Astrocyte (in vitro differentiated cells and primary cell): ENCODE measurements around the gene ABCB8.

Experiments
- CTCF ChIP-seq: IDR thresholded peaks from 2 replicates; pipeline ENCODE4 v1.5.1; 2011; ENCODE audit warnings: low read depth, mild to moderate bottlenecking, inconsistent platforms, low read length, moderate library complexity; ENCODE audit not compliant: insufficient read depth
- EZH2 ChIP-seq: IDR thresholded peaks from 2 replicates; pipeline ENCODE4 v1.6.1; 2012; ENCODE audit warnings: mild to moderate bottlenecking, low read length, inconsistent platforms; ENCODE audit not compliant: insufficient read depth

GRCh38 chr7:151078233-151079040, 50.2 kb downstream of the ABCB8 start:
- TF ChIP-seq CTCF (no peak), EZH2 (no peak)
